UCSD-AML1 (cell line): ENCODE measurements around the gene PRKAR2B.

Experiments used
- DNase-seq: peaks from one replicate; lab custom pipeline; 2025; ENCODE audit not compliant: unreplicated experiment; lab: John Stamatoyannopoulos, UW

Gene PRKAR2B

DNA sequence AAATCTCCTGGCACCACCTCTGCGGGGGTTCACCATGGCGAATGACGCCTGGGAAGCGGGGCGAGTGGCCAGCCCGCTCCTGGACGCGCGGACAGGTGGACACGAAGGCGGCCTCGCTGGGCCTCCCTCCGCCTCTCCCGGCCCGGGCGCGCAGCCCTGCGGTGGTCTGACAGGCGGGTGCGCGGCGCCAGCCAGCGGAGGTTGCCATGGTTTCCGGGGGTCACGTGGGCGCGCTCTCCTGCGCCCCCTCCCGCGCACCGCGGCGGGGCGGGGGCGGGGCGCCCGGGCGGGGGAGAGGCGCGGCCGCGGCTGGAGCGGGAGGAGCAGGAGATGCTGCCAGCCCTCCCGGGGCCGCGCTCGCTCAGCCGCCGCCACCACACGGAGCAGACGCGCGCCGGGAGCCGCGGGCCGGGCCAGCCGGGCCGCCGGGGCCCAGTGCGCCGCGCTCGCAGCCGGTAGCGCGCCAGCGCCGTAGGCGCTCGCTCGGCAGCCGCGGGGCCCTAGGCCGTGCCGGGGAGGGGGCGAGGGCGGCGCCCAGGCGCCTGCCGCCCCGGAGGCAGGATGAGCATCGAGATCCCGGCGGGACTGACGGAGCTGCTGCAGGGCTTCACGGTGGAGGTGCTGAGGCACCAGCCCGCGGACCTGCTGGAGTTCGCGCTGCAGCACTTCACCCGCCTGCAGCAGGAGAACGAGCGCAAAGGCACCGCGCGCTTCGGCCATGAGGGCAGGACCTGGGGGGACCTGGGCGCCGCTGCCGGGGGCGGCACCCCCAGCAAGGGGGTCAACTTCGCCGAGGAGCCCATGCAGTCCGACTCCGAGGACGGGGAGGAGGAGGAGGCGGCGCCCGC, at the start of gene PRKAR2B:
Gene PRKAR2B (plus strand): TSS at position 359 of the 848 bp plus-strand sequence. CDS start 203 bp downstream, at position 562.
- peak; percentile 77 for DNase-seq

DNA sequence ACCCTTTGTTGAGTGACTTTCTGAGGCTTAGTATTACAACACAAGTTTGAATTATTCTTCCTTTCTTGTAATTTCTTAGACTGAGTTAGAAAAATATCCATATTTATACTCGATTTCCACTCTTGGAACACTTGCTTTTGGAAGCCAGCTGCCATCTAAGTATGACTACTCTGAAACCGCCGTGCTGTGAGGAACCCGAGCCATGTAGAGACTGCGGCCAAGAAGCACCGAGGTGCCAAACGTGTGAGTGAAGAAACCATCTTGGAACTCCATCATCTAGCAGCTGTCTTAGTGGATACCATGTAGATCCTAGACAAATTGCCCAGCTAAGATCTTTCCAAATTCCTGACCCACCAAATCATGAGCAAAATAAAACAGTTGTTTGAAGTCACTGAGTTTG, 49.7 kb upstream of the PRKAR2B start:
- DNase-seq = no peak

DNA sequence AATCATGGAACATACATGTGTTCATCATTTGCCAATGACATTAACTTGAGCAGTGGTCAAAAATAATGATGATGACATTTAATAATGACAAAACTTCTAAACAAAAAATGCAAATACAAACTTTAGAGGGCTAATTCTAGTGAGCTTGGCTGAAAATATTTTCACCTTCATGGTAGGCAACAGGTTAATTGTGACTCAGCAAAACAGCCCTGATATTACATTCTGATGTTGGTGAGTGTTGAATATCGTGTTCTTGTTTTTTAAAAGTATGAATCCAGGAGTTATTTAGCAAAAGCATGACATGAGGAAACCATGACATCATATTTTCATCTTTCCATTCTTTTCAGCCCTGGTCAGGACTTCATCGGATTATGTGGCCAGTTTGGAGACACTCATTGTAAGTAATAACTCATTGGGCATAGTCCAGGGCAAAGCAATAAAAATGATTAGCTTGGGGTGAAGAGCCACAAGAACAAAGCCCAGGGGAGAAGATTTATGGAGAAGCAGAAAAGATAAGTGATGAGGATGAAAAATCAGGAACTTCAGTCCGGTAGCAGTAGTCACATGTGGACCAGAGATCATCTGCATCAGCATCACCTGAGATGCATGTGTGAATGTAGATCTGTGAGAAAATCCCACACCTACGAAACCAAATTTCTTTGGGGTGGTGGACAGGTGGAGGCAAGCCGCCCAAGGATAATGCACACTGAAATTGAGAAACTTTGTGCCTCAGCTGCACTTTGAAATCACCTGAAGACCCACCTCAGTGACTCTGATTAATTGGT, 46.8 kb upstream of the PRKAR2B start:
- DNase-seq = no peak

DNA sequence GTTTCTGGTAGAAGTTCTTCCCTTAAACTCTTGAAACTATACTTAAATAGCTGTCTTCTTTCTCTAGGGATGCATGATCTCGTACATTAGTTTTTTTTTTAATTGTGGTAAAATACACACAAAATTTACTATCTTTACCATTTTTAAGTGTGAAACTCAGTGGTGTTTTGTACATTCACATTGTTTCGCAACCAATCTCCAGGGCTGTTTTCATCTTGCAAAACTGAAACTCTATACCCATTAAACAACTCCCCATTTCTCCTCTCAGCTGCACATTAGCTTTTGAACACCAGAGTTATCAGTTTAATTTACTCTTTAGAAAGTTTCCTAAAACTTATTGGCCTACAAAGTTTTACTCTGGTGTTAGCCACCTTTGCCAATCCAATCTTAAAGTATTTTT, 45.5 kb upstream of the PRKAR2B start:
- DNase-seq = no peak

DNA sequence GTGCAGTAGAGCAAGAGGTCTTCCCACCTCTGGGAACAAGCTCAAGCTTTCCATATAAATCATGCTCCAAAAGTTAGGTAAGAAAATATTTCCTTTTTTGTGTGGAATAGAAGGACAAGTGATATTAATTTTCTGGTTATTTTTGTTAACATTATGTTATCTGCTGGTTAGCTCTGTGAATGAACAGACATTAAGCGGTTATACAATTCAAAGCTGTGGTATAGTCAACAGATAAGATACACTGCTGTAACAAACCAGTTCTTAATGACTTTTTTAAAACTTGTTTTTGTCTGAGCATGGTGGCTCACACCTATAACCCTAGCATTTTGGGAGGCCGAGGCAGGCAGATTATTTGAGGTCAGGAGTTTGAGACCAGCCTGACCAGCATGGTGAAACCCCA, 43.0 kb upstream of the PRKAR2B start:
- DNase-seq = no peak

DNA sequence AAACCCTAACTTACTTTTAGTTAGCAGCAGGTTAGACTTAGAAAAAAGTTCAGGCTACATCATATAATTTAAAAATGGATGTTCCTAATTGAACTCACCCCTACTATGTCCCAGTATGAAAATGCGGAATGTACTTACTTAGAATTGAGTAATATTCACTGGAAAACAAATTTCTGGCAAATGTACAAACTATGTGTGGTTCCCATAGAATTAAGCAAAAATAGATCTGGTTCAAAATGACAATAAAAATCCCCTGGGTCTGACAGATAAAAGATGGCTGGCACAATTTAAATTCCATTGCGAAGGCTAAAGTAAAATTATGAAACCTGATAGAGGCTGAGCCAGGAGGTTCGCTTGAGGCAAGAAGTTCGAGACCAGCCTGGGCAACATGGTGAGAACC, 42.4 kb upstream of the PRKAR2B start:
- DNase-seq = no peak

DNA sequence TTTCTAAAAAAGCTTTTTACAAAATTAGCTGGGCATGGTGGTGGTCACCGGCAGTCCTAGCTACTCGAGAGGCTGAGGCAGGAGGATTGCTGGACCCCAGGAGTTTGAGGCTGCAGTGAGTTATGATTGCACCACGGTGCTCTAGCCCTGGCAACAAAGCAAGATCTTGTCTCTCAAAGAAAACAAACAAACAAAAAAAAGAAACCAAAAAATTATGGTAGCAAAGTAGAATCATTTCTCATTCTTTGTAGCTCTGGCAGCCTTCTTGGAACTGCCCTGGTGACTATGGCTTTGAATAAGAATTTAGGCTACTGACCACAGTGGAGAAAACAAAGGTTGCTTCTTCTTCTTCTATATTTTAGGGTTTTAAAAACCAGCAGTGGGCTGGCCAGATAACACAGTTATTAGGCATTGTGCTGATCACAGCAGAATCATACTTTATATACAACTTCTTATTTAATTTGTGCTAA, 41.9 kb upstream of the PRKAR2B start:
- no peak for DNase-seq

DNA sequence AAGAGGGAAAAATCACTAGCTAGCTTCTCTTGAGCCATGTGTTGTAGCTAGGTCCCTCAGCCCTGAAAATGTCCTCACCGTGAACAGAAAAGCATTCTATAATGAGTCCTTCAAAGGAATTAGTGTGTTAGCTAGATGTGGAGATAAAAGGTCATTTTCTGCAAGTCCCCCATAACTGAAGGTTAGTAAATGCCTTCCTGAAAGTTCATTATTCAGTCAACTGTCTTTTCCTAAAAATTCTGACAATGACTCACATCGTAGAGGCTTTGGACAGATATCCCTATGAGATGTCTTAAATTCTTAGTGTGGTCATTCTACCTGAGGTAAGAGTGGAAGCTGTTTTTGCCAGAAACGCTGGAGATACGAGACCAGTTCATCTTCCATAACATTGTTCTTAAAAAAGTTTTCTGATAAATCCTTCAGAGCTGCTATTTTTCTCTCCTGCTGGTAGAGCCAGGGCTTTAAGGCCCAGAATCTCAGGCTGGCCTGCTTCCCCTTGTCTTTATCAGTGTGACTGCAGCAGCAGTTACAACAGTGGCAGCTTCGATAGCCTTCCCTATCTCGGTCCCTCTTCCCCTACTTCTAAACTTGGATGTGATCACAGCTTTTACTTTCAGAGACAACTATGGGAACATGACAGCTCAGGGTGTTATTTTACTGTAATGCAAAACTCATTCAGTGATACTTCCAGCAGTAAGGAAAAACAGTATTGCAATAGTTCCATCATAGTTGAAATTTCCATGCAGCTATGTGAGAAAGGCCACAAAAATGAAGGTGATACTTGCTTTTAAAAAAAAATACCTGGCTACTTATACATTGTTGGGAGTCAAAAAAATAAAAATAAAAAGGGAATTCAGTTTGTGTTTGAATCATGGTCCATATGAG, 37.3 kb upstream of the PRKAR2B start:
- DNase-seq = peak; percentile 34

DNA sequence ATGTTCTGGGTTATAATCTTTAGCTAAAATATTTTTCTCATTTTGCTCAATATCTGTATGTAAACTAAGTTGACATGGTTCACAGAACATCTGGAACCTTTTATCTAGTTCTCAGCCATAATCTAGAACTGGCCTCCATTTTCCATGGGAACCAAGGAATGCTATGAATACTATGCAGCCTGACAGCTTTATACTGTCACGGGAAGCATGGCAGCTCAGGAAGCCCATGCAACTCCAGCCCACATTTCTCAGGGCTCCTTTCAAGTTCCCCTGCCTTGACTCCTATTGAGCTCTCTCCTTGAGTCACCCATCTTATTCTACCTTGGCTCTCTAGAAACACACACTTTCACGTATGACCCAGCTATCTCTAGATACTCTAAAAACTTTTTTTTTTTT, 36.6 kb upstream of the PRKAR2B start:
- no peak for DNase-seq

DNA sequence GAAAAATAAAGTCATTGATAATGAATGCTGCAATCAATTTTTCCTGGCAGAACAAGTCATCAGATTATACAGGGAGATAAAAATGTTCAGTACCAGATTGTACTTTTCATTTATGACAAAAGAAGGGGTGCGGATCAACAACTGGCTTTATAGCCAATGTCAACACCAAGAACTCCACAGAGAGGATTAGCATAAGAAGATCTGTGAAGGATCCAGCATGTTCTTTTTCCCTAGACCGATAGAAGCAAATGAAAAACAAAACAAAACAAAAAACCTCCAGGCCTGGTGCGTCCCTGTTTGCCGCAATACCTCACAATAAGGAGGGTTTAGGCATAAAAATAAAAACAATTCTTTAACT, 34.7 kb upstream of the PRKAR2B start:
- no peak for DNase-seq

DNA sequence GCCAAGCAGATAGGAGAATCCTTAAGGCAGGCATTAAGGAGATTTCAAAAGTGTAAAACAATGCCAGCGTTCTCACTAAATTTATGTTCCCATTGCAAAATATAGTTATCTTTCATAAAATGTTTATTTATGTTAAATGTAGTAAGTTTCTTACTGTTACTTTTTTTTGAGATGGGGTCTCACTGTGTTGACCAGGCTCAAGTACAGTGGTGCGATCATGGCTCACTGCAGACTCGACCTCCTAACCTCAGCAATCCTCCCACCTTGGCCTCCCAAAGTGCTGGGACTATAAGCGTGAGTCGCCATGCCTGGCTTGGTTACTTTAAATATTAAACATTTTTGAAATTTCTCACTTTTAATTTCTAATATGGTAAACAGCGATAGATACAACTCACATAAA, 31.8 kb upstream of the PRKAR2B start:
- DNase-seq = no peak

DNA sequence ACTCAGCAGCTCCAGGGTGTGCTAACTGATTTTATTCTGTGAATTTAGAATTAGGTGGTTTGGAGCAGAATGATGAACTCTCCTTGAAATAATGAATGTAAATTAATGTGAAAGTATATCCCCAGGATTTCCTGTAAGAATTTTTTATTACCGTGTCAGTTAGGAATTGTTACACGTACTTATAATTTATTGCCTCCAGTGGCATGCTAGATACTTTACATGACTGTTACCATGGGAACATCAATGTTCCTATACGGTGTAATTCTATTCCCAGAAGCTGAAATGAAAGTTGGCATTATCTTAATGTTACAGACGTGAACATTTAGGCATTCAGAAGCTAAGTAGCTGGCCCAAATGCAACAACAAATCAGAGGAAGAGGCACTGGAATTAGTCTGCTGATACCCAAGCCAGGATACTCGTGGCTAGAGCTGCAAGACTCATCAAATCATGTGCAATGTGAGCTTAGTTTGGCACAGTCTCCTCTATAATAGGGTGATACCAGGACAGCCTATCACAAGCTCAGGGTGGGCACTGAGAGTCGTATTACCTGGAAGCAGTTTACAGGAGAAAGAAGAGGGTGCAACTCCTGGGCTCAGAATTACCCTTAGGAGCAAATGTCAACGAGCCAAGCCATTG, 30.0 kb upstream of the PRKAR2B start:
- DNase-seq = no peak

DNA sequence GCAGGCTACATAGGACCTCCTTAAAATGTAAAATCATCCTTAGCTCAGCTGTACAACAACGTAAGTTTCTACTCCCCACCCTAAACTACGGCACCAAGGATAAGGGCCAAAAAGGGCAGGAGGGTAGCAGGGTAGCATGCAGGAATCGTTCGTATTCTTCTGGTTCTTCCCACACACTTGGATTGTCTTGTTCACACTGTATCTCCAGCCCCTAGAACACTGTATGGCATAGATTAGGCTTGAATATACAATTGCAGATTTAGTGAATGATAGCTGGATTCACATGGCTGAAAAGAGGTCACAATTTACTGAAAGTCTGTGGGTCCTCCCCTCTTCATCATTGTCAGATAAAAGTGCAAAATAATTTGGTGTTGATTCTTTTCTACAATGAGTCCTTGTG, 28.2 kb upstream of the PRKAR2B start:
- DNase-seq = no peak

DNA sequence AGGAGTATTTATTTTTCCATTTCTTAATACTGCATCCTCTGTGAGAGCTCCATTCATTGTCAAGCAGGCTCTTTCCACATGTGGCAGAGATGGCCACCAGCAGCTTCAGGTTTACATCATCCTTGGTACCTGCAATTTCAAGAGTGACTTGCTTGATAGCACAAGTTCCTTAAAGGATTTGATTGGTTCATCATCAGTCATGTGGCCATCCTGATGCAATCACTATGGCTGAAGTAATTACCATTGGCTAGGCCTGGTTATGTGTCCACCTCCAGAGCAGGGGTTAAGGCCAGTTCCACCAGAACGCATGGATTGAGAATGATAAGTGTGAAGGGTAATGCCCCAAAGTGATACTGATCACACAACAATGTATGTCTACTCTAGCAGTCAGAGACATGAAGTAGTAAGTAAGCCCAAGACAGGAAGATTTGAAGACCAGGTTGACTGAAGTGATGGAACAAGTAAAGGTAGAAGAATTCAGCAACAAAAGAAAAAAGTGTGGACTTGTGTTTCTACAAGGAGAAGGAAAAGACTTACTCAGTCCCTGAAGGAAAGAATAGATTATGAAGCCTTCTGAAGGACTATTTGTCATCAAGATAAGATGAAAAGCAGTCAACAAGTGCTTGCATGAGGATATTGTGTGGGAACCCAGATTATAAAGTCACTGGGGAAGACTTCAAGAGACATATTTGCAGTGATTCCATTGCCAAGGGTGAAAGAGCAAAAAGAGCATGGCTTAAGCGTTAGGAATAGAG, 26.4 kb upstream of the PRKAR2B start:
- DNase-seq = no peak

DNA sequence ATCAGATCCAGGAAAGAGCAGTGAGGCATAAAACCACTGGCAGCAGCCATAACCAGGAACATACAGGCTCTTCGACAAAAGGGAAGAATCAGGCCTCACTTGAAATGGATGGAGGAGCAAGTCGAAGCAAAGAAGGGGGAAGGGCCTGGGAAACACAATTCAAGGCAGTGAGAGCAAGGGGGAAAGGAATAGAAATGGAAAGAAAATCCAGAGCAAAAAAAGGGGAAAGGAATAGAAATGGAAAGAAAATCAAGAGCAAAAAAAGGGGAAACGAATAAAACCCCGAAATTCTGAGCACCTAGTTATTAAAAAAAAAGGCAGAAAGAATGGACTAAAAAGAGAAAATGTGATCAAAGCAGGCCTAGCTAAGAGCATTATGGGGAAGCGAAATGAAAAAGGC, 24.1 kb upstream of the PRKAR2B start:
- no peak for DNase-seq

DNA sequence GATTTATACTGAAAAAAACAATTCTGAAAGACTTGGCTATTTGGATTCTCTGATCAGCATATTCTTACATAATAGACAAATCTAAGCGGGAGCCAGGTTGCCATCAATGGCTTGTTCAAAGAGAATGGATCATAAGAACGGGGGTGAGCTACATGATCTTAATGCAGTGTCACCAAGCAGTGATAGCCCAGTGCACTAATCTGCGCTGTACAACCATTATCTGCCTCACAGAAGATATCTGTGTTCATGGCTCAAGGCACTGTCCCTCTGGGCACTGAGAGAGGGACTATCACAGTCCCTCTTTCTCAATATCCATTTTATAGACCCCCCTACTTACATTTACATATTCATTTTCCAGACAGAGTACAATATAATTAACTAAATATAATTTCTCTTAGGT, 22.9 kb upstream of the PRKAR2B start:
- DNase-seq = no peak

DNA sequence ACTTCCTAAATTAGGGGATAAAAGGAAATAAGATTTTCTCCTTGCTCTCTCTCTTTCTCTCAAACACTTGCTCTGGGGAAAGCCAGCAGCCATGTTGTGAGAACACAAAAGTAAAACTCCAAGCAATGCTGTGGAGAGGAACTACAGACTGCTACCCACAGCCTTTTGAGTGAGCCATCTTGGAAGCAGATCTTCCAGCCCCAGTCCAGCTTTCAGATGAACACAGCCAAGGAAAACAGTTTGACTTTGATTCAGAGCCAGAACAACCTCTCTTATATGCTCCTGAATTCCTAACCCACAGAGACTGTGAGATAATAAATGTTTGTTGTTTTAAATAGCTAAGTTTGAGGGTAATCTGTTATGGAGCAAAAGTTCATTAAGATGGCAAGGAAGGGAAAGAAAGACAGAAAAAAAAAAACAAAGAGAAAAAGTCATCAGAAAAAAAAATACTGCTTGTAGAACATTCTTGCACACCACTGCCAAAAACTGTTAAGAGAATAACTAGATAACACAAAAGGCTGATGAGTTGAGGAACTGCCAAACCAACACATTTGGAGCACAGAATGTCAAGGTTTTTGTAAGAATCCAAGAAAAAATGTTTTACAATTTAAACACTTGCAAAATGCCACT, 20.9 kb upstream of the PRKAR2B start:
- no peak for DNase-seq

DNA sequence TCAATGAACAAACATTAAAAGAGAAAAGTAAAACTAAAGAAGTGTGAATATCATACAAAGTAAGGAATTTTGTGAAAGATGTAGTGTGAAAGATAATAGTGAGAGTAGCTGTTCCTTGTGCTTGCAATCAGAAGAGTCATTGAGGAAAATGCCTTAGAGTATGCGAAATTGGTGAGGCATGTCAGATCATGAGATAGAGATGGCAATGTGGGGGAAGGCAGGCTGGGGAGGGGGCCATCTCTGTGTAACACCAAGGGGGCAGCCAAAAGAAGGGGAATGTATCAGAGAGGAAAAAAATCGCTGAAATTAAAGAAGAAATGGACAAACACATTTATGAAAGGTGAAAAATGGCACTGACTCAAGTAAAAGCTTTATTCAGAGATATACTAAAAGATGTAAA, 19.6 kb upstream of the PRKAR2B start:
- DNase-seq = no peak

DNA sequence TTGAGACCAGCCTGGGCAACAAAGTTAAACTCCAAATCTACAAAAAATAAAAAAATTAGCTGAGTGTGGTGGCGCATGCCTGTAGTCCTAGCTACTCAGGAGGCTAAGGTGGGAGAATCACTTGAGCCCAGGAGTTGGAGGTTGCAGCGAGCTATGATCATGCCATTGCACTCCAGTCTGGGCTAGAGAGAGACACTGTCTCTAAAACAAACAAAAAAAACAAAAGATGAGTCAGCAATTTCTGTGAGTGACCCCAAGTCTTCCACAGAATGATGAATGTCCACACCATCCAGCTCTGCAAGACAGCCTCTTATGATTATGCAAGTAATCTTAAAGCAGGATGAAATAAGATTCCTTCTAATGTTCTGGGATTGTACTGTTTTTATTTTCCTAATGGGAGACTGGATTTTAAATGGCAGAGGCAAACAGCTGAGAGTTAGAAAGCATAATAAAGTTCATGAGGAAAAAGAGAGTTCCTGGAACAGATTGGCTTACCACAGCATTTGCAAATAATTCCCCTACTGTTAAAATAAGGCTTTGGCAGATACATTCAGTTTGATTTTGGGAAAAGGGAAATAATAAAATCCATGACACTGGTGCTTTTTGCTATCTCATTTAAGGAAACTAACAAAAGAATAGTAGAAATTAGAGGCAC, 18.9 kb upstream of the PRKAR2B start:
- DNase-seq = no peak
